ENCODE measurements around the gene ATF7IP2. TPM values are rescaled to one million over a fixed set of nuclear protein-coding genes. Genes with fewer than 3 reads are reported as not detected.

The ATF7IP2 gene
- total RNA-seq, 4 donors from 2014 or later: 2.4 to 4.8 (median 4.4) TPM

- H3K4me3 ChIP-seq: no peak overlapping the region
- no peaks in the 10 kb centered on the region for H3K9me3 ChIP-seq
- DNase-seq (ENCODE audit: low spot score in 2 of 2): peak; percentile 37 to 69
- 31 to 35% methylated on average over 9 of the region's 9 CpGs for WGBS, 2 donors
- peak in 1 of 2 donors; percentile 64 for TF ChIP-seq EP300 (IDR thresholded peaks at IDR 0.05)
- TF ChIP-seq, protein P1, sequence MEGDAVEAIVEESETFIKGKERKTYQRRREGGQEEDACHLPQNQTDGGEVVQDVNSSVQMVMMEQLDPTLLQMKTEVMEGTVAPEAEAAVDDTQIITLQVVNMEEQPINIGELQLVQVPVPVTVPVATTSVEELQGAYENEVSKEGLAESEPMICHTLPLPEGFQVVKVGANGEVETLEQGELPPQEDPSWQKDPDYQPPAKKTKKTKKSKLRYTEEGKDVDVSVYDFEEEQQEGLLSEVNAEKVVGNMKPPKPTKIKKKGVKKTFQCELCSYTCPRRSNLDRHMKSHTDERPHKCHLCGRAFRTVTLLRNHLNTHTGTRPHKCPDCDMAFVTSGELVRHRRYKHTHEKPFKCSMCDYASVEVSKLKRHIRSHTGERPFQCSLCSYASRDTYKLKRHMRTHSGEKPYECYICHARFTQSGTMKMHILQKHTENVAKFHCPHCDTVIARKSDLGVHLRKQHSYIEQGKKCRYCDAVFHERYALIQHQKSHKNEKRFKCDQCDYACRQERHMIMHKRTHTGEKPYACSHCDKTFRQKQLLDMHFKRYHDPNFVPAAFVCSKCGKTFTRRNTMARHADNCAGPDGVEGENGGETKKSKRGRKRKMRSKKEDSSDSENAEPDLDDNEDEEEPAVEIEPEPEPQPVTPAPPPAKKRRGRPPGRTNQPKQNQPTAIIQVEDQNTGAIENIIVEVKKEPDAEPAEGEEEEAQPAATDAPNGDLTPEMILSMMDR (IDR thresholded peaks at IDR 0.05): peak; percentile 75 to 86 (median 80)
- TF ChIP-seq POLR2A (IDR thresholded peaks at IDR 0.05): no peak
- no peaks in the 10 kb centered on the region for H3K27me3 ChIP-seq
- H3K4me1 ChIP-seq: no peaks in the 10 kb centered on the region
- peak overlapping the region in 1 of 4 donors; percentile 11 for H3K27ac ChIP-seq
- peaks cover 0 to 52% (median 0%) of the 10 kb centered on the region in 3 donors for H3K36me3 ChIP-seq
Observed at GRCh38 chr16:10521681-10522274, 135.9 kb downstream of the ATF7IP2 start.

- 69 to 70% methylated on average over 2 of the region's 2 CpGs for WGBS, 2 donors
- DNase-seq (ENCODE audit: low spot score in 2 of 2): no peak
- TF ChIP-seq EP300 (IDR thresholded peaks at IDR 0.05): no peak
- TF ChIP-seq POLR2A (IDR thresholded peaks at IDR 0.05): no peak
- TF ChIP-seq, protein P1 (IDR thresholded peaks at IDR 0.05): no peak
- Histone ChIP-seq H3K36me3 (peaks cover 0 to 59% (median 0%) of the 10 kb centered on the region in 3 donors), H3K9me3 (no peaks in the 10 kb centered on the region), H3K27ac (no peak overlapping the region), H3K27me3 (no peaks in the 10 kb centered on the region), H3K4me3 (no peak overlapping the region), H3K4me1 (no peaks in the 10 kb centered on the region)
Observed at GRCh38 chr16:10522966-10523365, 137.1 kb downstream of the ATF7IP2 start.

DNA sequence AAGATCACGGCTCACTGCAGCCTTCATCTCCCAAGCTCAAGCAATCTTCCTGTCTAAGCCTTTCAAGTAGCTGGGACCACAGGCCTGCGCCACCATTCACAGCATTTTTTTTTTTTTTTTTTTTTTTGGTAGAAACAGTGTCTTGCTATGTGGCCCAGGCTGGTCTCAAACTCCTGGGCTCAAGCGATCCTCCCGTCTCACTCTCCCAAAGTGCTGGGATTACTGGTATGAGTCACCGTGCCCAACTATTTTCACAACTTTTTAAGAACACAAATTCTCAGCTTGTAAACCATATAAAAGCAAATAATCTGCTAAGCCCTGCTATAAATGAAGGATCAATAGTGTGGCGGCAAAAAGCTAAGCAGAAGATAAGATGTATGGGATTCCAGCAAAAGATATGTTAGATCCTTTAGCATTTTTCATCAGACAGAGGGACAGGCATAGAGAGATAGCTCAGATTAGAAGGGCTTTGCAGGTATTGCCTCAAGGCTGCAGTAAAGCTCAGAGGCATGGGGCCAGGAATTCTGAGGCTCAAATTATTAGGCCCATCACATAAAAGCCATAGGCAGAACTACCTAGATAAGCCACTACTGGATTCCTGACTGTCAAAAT, 139.5 kb downstream of the ATF7IP2 start:
- no peaks in the 10 kb centered on the region for H3K27me3 ChIP-seq
- H3K27ac ChIP-seq: no peak overlapping the region
- TF ChIP-seq EP300 (IDR thresholded peaks at IDR 0.05): no peak
- TF ChIP-seq, protein P1 (IDR thresholded peaks at IDR 0.05): no peak
- no peak for TF ChIP-seq POLR2A (IDR thresholded peaks at IDR 0.05)
- no peak for DNase-seq (ENCODE audit: low spot score in 2 of 2)
- 90 to 94% methylated on average over 6 of the region's 6 CpGs for WGBS, 2 donors
- H3K4me3 ChIP-seq: no peak overlapping the region
- peaks cover 0 to 79% (median 0%) of the 10 kb centered on the region in 3 donors for H3K36me3 ChIP-seq
- H3K9me3 ChIP-seq: no peaks in the 10 kb centered on the region
- H3K4me1 ChIP-seq: no peaks in the 10 kb centered on the region

GRCh38 chr16:10526962-10527361, 141.1 kb downstream of the ATF7IP2 start:
- Histone ChIP-seq H3K9me3 (no peaks in the 10 kb centered on the region), H3K36me3 (peaks cover 0 to 91% (median 0%) of the 10 kb centered on the region in 3 donors), H3K27me3 (no peaks in the 10 kb centered on the region), H3K27ac (no peak overlapping the region), H3K4me3 (no peak overlapping the region), H3K4me1 (no peaks in the 10 kb centered on the region)
- DNase-seq (ENCODE audit: low spot score in 2 of 2): no peak
- WGBS, 2 donors: 95 to 97% methylated on average over 7 of the region's 7 CpGs
- TF ChIP-seq EP300 (IDR thresholded peaks at IDR 0.05) (no peak), POLR2A (IDR thresholded peaks at IDR 0.05) (no peak)
- TF ChIP-seq, protein P1 (IDR thresholded peaks at IDR 0.05): no peak

- TF ChIP-seq POLR2A (IDR thresholded peaks at IDR 0.05) (no peak), EP300 (IDR thresholded peaks at IDR 0.05) (no peak)
- TF ChIP-seq, protein P1 (IDR thresholded peaks at IDR 0.05): no peak
- 96 to 98% methylated on average over 8 of the region's 8 CpGs for WGBS, 2 donors
- Histone ChIP-seq H3K27me3 (no peaks in the 10 kb centered on the region), H3K4me3 (no peak overlapping the region), H3K27ac (no peak overlapping the region), H3K9me3 (no peaks in the 10 kb centered on the region), H3K4me1 (peaks cover 0 to 4% (median 0%) of the 10 kb centered on the region in 4 donors), H3K36me3 (peaks cover 0 to 92% (median 0%) of the 10 kb centered on the region in 3 donors)
- DNase-seq (ENCODE audit: low spot score in 2 of 2): no peak
Observed at GRCh38 chr16:10528635-10529034, 142.8 kb downstream of the ATF7IP2 start.
